ENCODE results near the gene DNAI1. TPM values are rescaled to one million over a fixed set of nuclear protein-coding genes. Genes with fewer than 3 reads are reported as not detected.
A peak's percentile ranks its signal among the peaks of the same experiment; 100 is the strongest.

Gene DNAI1
- total and polyA plus RNA-seq, 10 donors, result not detected

- DNase-seq, result no peak
- TF ChIP-seq POLR2A (IDR thresholded peaks at IDR 0.05) (no peak), CTCF (IDR thresholded peaks at IDR 0.05 in 8 of 11, conservative IDR thresholded peaks at IDR 0.05 in 3 of 11) (no peak)
- H3K27me3 ChIP-seq (replicated peaks in 1 of 7), result peaks cover 0 to 42% (median 0%) of the 10 kb centered on the region in 7 donors
- H3K9me3 ChIP-seq, result no peaks in the 10 kb centered on the region
- 86 to 94% (median 92%) methylated on average over 6 to 11 of the region's 11 CpGs for WGBS, 5 donors
- H3K27ac ChIP-seq, result no peak overlapping the region
- H3K4me1 ChIP-seq, result peaks cover 0 to 17% (median 11%) of the 10 kb centered on the region in 6 donors
- H3K36me3 ChIP-seq, result no peaks in the 10 kb centered on the region
- H3K4me3 ChIP-seq, result no peak overlapping the region
- intact Hi-C loops (cut with DNase I; ENCODE audit: low total_unique reads), result no loop called here
These were observed 62.9 kb downstream of the DNAI1 start for GRCh38 chr9:34521406-34522045.

GRCh38 chr9:34522091-34522887 lies 63.7 kb downstream of the DNAI1 start:
- Histone ChIP-seq H3K36me3 (no peaks in the 10 kb centered on the region), H3K4me1 (peaks cover 0 to 17% (median 11%) of the 10 kb centered on the region in 6 donors), H3K27ac (no peak overlapping the region), H3K27me3 (replicated peaks in 1 of 7) (peaks cover 0 to 42% (median 0%) of the 10 kb centered on the region in 7 donors), H3K4me3 (peak overlapping the region in 7 of 8 donors; percentile 16 to 70 (median 38)), H3K9me3 (no peaks in the 10 kb centered on the region)
- WGBS, 5 donors, result 19 to 24% (median 23%) methylated on average over 28 to 31 of the region's 31 CpGs
- no peak for DNase-seq
- TF ChIP-seq CTCF (IDR thresholded peaks at IDR 0.05 in 8 of 11, conservative IDR thresholded peaks at IDR 0.05 in 3 of 11), result no peak
- no peak for TF ChIP-seq POLR2AphosphoS5 (IDR thresholded peaks at IDR 0.05)
- TF ChIP-seq POLR2A (IDR thresholded peaks at IDR 0.05), result no peak
- intact Hi-C loops (cut with DNase I; ENCODE audit: low total_unique reads), result no loop called here

- TF ChIP-seq POLR2A (IDR thresholded peaks at IDR 0.05) (no peak), POLR2AphosphoS5 (IDR thresholded peaks at IDR 0.05) (peak; percentile 9 to 61 (median 50)), CTCF (IDR thresholded peaks at IDR 0.05 in 8 of 11, conservative IDR thresholded peaks at IDR 0.05 in 3 of 11) (peak in 2 of 11 experiments; percentile 13 to 22)
- intact Hi-C loops (cut with DNase I; ENCODE audit: low total_unique reads), result no loop called here
- Histone ChIP-seq H3K4me3 (peak within 1 kb of the TSS in 7 of 8 donors; percentile 16 to 70 (median 38)), H3K27me3 (replicated peaks in 1 of 7) (peaks cover 0 to 42% (median 0%) of the 10 kb centered on the region in 7 donors), H3K9me3 (no peaks in the 10 kb centered on the region), H3K27ac (peak within 1 kb of the TSS in 2 of 8 donors; percentile 8 to 30), H3K36me3 (no peaks in the 10 kb centered on the region), H3K4me1 (peaks cover 0 to 17% (median 11%) of the 10 kb centered on the region in 6 donors)
- peak; percentile 96 for DNase-seq
- WGBS, 5 donors, result 3 to 12% (median 5%) methylated on average over 15 to 63 of the region's 63 CpGs
These were observed 64.6 kb downstream of the DNAI1 start, which contains the start of gene ENHO for GRCh38 chr9:34522971-34523797. Gene ENHO, minus strand, starts transcription at chr9:34522990. Its CDS starts 1,295 bp downstream, at chr9:34521695.
